ENCODE data around the gene CNTN4. TPM values are rescaled to one million over a fixed set of nuclear protein-coding genes. Genes with fewer than 3 reads are reported as not detected.

CNTN4 gene
- total RNA-seq, 1 donor from 2014 or later = 23.0 TPM

- Mint-ChIP-seq H3K27me3 (ENCODE audit: unreplicated experiment) (peaks cover 2% of the 10 kb centered on the region), H3K9me3 (ENCODE audit: unreplicated experiment) (no peaks in the 10 kb centered on the region)
Observed at GRCh38 chr3:2250783-2251182, 152.1 kb downstream of the CNTN4 start.

GRCh38 chr3:2261747-2262146 is 163.1 kb downstream of the CNTN4 start:
- H3K4me1 Mint-ChIP-seq (ENCODE audit: low read depth, unreplicated experiment) = no peaks in the 10 kb centered on the region
- H3K27ac Mint-ChIP-seq (ENCODE audit: unreplicated experiment) = no peak overlapping the region
- no peaks in the 10 kb centered on the region for H3K9me3 Mint-ChIP-seq (ENCODE audit: unreplicated experiment)
- no peak overlapping the region for H3K4me3 Mint-ChIP-seq (ENCODE audit: unreplicated experiment)
- H3K27me3 Mint-ChIP-seq (ENCODE audit: unreplicated experiment) = no peaks in the 10 kb centered on the region
- no peak for TF ChIP-seq CTCF (IDR thresholded peaks at IDR 0.05; ENCODE audit: partially characterized antibody, unreplicated experiment)
- no peaks in the 10 kb centered on the region for H3K36me3 Mint-ChIP-seq (ENCODE audit: unreplicated experiment)
- DNase-seq = no peak

More at GRCh38 chr3:2250783-2251182, 152.1 kb downstream of the CNTN4 start:
- Mint-ChIP-seq H3K4me1 (ENCODE audit: low read depth, unreplicated experiment) (no peaks in the 10 kb centered on the region), H3K4me3 (ENCODE audit: unreplicated experiment) (no peak overlapping the region), H3K27ac (ENCODE audit: unreplicated experiment) (no peak overlapping the region), H3K36me3 (ENCODE audit: unreplicated experiment) (no peaks in the 10 kb centered on the region)
- DNase-seq = no peak
- TF ChIP-seq CTCF (IDR thresholded peaks at IDR 0.05; ENCODE audit: partially characterized antibody, unreplicated experiment) = no peak

GRCh38 chr3:2262204-2262603 is 163.5 kb downstream of the CNTN4 start:
- Mint-ChIP-seq H3K27me3 (ENCODE audit: unreplicated experiment) (no peaks in the 10 kb centered on the region), H3K4me1 (ENCODE audit: low read depth, unreplicated experiment) (no peaks in the 10 kb centered on the region), H3K9me3 (ENCODE audit: unreplicated experiment) (no peaks in the 10 kb centered on the region), H3K36me3 (ENCODE audit: unreplicated experiment) (no peaks in the 10 kb centered on the region), H3K27ac (ENCODE audit: unreplicated experiment) (no peak overlapping the region), H3K4me3 (ENCODE audit: unreplicated experiment) (no peak overlapping the region)
- TF ChIP-seq CTCF (IDR thresholded peaks at IDR 0.05; ENCODE audit: partially characterized antibody, unreplicated experiment) = no peak
- no peak for DNase-seq

- no peak overlapping the region for H3K27ac Mint-ChIP-seq (ENCODE audit: unreplicated experiment)
- no peak for TF ChIP-seq CTCF (IDR thresholded peaks at IDR 0.05; ENCODE audit: partially characterized antibody, unreplicated experiment)
- DNase-seq = no peak
- no peaks in the 10 kb centered on the region for H3K27me3 Mint-ChIP-seq (ENCODE audit: unreplicated experiment)
- H3K4me1 Mint-ChIP-seq (ENCODE audit: low read depth, unreplicated experiment) = no peaks in the 10 kb centered on the region
- H3K4me3 Mint-ChIP-seq (ENCODE audit: unreplicated experiment) = no peak overlapping the region
- no peaks in the 10 kb centered on the region for H3K36me3 Mint-ChIP-seq (ENCODE audit: unreplicated experiment)
- H3K9me3 Mint-ChIP-seq (ENCODE audit: unreplicated experiment) = no peaks in the 10 kb centered on the region
Observed at GRCh38 chr3:2266606-2267005, 167.9 kb downstream of the CNTN4 start.

GRCh38 chr3:2268779-2269178 is 170.1 kb downstream of the CNTN4 start:
- Mint-ChIP-seq H3K4me3 (ENCODE audit: unreplicated experiment) (no peak overlapping the region), H3K9me3 (ENCODE audit: unreplicated experiment) (no peaks in the 10 kb centered on the region), H3K27ac (ENCODE audit: unreplicated experiment) (no peak overlapping the region), H3K4me1 (ENCODE audit: low read depth, unreplicated experiment) (no peaks in the 10 kb centered on the region), H3K27me3 (ENCODE audit: unreplicated experiment) (peaks cover 2% of the 10 kb centered on the region), H3K36me3 (ENCODE audit: unreplicated experiment) (no peaks in the 10 kb centered on the region)
- TF ChIP-seq CTCF (IDR thresholded peaks at IDR 0.05; ENCODE audit: partially characterized antibody, unreplicated experiment) = no peak
- DNase-seq = no peak
